ENCODE measurements around the gene USP13.

GRCh38 chr3:179655236-179655635 lies 2.4 kb downstream of the USP13 start:
- TF ChIP-seq MAFK (IDR thresholded peaks at IDR 0.05; ENCODE audit: low read depth, low read length) (no peak), SMC3 (IDR thresholded peaks at IDR 0.05; ENCODE audit: low read depth, low read length) (no peak), CTCF (conservative IDR thresholded peaks at IDR 0.05; ENCODE audit: low read depth, low read length) (no peak), USF2 (IDR thresholded peaks at IDR 0.05; ENCODE audit: low read depth, low read length) (no peak), POLR2A (IDR thresholded peaks at IDR 0.05; ENCODE audit: low read depth, low read length) (no peak), CHD1 (IDR thresholded peaks at IDR 0.05; ENCODE audit: low read depth, low read length) (no peak), RAD21 (IDR thresholded peaks at IDR 0.05; ENCODE audit: low read length) (no peak), FOS (IDR thresholded peaks at IDR 0.05; ENCODE audit: low read depth, low read length) (no peak), RCOR1 (IDR thresholded peaks at IDR 0.05; ENCODE audit: insufficient replicate concordance, low read length) (no peak), CEBPB (IDR thresholded peaks at IDR 0.05; ENCODE audit: low read depth, low read length) (no peak), BHLHE40 (IDR thresholded peaks at IDR 0.05; ENCODE audit: low read depth, low read length) (no peak)
- TF ChIP-seq, protein P1, sequence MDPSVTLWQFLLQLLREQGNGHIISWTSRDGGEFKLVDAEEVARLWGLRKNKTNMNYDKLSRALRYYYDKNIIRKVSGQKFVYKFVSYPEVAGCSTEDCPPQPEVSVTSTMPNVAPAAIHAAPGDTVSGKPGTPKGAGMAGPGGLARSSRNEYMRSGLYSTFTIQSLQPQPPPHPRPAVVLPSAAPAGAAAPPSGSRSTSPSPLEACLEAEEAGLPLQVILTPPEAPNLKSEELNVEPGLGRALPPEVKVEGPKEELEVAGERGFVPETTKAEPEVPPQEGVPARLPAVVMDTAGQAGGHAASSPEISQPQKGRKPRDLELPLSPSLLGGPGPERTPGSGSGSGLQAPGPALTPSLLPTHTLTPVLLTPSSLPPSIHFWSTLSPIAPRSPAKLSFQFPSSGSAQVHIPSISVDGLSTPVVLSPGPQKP (IDR thresholded peaks at IDR 0.05; ENCODE audit: borderline replicate concordance, low read depth, low read length), result no peak
